Measurements from ENCODE around the gene RABGAP1L.

DNA sequence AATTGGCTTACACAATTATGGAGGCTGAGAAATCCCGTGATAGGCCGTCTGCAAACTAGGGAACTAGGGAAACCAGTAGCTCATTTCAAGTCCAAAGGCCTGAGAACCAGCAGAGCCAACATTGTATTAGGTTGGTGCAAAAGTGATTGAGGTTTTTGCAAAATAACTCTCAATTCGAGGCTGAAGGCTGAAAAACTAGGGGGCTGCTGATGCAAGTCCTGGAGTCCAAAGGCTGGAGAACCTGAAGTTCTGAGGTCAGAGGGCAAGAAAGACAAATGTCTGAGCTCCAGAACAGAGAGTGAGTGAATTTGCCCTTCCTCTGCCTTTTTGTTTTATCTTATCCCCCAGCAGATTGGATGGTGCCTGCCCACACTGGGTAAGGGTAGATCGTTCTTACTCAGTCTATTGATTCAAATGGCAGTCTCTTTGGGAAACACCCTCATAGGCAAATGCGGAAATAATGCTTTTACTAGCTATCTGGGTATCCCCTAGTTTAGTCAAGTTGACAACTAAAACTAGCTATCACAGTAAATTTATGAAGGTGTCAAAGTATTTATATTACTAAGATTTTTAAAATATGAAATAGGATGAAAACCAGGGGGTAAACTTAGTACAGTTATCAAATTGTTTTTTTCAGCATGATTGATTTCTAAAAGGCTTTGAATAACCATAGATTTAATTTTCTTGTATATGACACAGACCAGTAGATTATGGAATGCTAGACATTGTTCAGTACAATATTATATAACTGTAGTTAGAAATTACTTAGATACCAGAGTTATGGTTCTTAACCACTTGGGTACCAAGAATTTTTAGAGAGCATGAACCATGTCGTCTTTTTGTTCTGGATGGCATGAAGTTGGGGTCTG, 15.4 kb downstream of the RABGAP1L start:
- TF ChIP-seq, protein P1, sequence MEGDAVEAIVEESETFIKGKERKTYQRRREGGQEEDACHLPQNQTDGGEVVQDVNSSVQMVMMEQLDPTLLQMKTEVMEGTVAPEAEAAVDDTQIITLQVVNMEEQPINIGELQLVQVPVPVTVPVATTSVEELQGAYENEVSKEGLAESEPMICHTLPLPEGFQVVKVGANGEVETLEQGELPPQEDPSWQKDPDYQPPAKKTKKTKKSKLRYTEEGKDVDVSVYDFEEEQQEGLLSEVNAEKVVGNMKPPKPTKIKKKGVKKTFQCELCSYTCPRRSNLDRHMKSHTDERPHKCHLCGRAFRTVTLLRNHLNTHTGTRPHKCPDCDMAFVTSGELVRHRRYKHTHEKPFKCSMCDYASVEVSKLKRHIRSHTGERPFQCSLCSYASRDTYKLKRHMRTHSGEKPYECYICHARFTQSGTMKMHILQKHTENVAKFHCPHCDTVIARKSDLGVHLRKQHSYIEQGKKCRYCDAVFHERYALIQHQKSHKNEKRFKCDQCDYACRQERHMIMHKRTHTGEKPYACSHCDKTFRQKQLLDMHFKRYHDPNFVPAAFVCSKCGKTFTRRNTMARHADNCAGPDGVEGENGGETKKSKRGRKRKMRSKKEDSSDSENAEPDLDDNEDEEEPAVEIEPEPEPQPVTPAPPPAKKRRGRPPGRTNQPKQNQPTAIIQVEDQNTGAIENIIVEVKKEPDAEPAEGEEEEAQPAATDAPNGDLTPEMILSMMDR (IDR thresholded peaks at IDR 0.05), result no peak
- TF ChIP-seq EP300 (IDR thresholded peaks at IDR 0.05) (no peak), POLR2AphosphoS5 (IDR thresholded peaks at IDR 0.05) (no peak), POLR2A (IDR thresholded peaks at IDR 0.05; ENCODE audit: low read depth) (no peak)
